HG03558 (cell line): ENCODE data around the gene SLC35F3.
"Not testable (repeated sequence)": the region's sequence is repeated elsewhere in the genome, so short reads cannot be mapped to it uniquely, and the experiment has no call there.

Experiments
- ATAC-seq: cut with Tn5 transposase; IDR thresholded peaks from one replicate; pipeline ENCODE4 v1.9.1; 2021; ENCODE audit warnings: moderate number of reproducible peaks; ENCODE audit not compliant: unreplicated experiment; ENCODE audit errors: extremely low read depth

SLC35F3 gene

DNA sequence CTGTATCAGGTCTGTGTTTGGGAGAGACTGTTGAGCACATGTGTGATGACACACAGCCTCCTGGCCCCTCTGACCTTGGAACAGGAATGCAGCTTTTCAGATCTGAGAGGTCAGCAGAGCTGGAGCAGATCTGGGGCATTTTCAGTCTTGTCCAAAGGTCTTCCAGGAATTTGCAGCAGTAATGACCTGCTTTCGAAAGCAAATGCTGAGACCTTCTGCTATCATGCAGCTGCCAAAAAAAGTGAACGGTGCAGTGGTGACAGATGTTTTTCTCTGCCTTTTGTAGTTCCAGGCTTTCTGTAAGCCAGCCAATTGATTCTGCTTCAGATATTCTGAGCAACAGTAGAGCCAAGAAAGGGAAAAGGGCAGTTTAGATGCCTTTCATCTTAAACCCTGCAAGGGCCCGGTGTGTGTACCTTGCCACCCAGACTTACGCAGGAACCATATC lies 331.0 kb downstream of the SLC35F3 start:
- ATAC-seq, result no peak

DNA sequence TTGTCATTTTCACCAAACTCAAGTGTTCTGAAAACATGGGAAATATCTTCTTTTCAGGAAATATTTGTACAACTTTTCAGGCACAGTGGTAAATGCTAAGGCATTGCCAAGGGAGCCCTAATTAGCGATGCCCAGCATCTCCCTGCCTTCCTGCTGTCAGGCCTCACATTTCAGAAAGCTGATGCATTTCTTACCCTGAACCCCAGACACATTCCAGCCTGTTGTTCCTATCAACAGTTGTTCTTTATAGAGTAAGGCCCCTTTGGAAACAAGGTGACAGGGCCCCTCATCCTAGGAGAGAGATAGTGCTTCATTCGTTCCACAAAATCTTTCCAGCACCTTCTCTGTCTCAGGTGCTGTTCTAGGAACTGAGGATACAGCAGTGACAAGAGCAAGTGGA lies 332.9 kb downstream of the SLC35F3 start:
- ATAC-seq, result no peak

DNA sequence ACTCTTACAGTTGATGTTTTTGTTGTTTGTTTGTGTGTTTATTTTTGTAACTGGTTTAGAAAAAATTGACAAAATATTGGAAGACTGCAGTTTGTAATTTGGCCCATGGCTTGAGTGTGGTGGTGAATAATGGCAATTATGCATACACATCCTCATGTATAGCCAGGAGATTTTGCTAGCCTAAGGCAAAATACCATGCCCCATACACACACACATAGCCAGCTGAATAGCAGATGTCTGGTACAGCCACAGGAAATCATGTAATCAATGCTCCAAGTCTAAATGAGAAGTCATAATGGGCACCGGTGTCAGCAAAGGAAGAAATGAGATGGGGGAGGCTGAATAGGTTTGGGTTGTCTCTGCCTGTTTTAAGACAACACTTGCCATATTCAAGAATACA lies 333.6 kb downstream of the SLC35F3 start:
- ATAC-seq, result no peak

DNA sequence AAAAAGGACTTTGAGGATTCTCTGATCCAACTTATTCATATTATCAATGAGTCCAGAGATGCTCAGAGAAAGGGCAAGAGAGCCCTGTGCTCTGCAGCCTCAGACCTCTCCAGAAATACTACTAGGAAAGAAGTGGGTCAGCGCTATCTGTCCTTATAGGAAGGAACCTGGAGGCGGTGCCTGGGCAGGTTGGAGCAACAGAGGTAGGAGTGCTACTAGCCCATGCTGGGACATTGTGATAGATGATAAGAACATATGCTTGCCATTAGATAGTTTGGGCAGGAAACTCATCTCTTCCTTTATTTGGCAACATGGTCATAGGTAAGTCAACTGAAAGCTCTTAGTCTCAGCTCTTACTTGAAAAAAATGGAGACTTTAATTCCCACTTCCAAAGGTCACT lies 335.0 kb downstream of the SLC35F3 start:
- ATAC-seq, result no peak

DNA sequence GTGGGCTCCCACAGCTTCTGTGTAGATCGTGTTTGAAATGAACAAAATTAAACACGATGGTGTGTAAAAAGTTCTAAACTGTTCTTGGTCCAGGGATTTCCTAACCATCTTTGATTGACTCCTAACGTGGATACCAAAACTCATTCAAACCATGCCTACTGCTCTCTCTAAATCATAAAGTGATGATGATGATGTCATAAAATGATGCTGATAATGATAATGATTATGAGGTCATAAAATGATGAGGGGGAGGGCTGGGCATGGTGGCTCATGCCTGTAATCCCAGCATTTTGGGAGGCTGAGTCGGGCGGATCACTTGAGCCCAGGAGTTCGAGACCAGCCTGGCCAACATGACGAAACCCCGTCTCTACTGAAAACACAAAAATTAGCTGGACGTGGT lies 335.5 kb downstream of the SLC35F3 start:
- ATAC-seq, result no peak

DNA sequence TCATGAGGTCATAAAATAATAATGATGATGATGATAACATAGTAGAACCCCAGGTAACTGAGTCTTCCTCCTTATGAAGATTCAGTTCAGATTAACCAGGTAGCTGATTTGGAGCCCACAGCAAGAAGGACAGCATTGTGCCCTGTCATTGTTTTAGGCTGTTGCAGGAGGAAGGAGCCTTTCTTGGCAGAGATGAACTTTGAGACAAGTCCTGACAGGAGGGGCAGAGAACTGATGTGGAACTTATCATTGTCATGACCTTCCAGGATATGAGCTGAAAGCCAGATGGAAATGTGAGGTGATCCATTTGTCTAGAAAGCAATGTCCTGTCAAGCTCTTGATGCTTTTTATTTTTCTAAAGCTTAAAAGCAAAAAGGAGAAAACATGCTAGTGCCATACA lies 336.2 kb downstream of the SLC35F3 start:
- no peak for ATAC-seq

DNA sequence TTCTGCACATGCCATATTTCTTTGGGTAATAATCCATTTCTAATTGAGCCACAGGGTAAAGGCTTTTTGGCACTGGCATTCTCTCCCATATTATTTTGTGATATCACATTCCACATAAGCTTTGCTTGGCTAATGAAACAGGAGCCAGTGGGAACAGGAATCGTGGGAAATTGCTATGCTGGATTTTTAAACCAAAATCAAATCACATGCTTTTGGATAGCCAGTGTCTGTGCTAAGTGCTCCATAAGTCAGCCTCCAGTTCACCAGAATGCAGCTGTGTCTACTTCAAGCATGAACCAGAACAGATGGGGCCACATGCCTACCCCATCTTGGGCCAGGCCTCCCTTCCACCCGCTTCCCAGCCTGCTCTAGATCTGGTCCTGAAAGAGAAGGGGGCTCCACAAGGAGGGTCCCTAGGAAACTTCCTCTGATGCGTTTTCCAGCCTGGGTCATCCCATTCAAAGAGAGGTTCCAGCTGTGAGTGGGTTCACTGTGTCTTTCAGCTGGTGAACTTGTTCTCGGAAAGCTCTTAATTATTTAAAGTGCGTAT lies 337.5 kb downstream of the SLC35F3 start:
- ATAC-seq, result no peak

DNA sequence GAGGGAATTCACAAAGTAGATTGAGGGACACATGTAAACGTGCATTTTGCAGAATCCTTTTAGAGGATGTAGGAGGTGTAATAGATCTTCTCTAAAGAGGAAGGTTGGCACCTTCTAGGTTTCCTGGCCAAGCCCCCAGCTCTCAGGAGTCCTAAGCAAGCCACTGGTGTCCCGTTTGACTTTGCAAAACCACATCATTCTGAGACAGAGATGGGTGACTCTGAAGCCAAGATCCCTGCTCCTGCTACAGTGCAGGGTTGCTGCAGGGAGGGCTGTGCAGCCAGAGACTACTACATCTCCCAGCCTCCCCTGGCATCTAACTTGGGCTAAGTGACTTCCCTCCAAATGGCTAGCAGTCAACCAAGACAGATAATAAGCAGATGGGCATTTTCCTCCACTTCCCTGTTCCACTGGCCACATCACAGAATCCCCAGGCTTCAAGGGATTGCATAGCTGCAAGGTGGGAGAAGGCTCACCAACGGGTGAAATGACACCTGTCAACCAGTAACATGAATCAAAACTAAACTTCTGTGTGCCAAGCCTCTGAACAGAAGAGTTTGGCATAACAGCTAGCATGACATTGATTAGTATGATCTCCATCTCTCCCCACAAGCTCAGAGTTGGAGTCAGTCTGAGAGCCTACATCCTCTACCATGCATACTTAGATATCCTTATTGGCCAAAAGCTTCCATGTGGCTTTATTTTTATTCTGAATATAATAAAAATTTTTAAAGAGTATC lies 339.2 kb downstream of the SLC35F3 start:
- no peak for ATAC-seq

DNA sequence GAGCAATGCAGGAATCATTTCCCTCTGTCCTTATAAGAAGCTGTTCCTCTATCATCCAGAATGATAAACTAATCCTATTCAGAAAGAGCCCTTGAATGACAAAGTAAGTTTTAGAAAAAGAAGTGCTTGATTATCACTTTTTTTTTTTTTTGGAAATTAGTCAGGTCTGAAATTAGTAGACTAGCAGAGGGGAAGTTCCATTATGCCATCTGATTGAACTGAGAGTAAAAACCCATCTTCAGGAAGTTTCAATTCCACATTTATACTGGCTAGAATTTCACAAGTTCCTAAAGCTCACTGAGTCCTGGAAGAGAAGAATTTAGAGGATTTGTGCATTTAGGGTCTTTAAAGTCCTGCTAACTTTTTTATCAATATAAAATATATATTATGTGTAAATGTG lies 340.0 kb downstream of the SLC35F3 start:
- no peak for ATAC-seq

DNA sequence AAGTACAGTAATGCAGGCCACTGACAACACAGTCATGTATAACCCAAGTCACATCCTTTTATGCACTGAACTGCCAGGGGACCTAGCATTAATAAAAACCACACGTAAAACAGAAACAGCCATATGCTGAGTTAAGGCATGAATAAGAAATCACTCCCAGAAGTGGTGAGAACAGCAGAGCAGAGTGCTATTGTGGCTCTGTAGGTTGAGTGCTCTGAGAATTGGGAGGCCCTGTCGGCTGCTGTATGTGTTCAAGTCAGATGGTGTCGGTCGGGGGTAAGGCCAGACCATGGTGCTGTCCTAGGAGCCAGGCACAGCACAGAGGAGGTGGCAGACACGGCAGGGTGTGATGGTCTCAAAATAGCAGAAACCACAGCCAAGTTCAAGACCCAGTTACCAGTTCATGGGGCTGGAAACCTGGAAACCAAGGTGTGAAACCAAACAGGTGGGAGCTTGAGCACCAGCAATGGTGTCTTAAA lies 342.2 kb downstream of the SLC35F3 start:
- ATAC-seq, result peak; percentile 92

DNA sequence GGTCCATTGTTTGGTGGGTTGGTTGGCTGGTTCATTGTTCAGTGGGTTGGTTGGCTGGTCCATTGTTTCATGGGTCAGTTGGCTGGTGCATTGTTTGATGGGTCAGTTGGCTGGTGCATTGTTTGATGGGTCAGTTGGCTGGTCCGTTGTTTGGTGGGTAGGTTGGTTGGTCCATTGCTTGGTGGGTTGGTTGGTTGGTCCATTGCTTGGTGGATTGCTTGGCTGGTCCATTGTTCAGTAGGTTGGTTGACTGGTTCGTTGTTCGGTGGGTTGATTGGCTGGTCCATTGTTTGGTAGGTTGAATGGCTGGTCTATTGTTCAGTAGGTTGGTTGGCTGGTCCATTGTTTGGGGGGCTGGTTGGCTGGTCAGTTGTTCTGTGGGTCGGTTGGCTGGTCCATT lies 343.3 kb downstream of the SLC35F3 start:
- ATAC-seq, result not testable (repeated sequence)

DNA sequence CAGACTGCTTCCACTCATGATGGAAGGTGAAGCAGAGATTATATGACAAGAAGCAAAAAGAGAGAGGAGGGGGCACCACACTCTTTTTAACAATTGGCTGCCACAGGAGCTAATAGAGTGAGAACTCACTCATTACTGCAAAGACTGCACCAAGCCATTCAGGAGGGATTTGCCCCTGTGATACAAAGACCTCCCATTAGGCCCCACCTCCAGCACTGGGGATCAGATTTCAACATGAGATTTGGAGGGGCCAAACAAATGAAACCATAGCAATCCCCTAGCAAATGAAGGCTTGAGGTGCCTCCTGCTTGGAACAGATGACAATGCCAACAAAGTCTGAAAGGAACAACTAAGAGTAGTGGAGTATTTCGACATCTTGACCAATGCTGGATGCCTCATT lies 346.3 kb downstream of the SLC35F3 start:
- no peak for ATAC-seq

DNA sequence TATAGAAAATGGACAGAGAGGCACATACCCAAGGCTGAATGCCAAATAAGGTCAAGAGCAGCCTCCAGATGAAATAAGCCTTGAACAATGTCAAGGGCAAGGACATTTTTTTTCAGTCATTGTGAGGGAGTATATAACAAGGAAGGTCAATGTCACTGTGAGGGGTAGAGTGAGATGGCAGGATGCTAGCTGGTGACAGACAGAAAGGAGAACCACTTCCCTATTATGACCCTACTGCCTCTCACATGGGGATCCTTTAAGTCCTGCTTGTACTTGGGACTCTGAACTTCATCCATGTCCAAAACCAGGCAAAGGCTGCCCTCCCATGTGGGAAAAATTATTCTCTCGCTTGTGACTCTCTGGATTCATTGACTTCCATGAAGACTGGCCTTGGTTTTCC lies 349.3 kb downstream of the SLC35F3 start:
- ATAC-seq, result no peak

DNA sequence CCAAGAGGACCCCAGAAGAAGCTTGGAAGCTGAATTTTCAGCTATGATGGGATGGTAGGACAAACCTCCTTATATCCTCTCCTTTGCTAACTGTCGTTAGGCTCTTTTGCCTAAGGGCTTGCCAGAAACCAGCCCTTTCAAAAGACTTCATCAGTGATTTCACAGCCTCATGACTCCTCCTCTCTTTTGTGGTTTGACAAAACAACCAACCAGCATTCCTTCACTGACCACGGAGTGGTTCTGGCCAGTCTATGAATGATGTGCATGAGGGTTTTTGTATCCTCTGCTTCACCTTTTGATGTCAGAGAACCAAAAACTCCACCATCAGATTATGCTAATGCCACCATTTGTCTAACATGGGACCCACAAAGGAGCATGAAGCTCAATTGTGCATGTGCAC lies 351.9 kb downstream of the SLC35F3 start:
- ATAC-seq, result no peak

DNA sequence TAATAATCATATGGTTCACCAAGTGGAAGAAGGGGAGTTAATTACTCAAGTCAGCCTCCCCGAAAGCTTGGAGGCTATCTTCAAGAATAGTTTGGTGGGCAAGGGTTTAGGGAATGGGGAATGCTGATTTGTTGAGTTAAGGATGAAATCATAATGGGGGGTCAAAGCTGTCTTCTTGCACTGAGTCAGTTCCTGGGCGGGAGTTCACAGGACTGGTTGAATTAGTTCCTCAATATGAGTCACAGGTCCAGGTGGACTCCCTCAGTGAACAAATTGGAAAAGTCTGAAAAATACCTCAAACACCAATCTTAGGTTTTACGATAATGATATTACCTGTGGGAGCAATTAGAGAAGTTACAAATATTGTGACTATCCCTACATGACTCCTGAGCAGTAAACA lies 353.6 kb downstream of the SLC35F3 start:
- no peak for ATAC-seq

DNA sequence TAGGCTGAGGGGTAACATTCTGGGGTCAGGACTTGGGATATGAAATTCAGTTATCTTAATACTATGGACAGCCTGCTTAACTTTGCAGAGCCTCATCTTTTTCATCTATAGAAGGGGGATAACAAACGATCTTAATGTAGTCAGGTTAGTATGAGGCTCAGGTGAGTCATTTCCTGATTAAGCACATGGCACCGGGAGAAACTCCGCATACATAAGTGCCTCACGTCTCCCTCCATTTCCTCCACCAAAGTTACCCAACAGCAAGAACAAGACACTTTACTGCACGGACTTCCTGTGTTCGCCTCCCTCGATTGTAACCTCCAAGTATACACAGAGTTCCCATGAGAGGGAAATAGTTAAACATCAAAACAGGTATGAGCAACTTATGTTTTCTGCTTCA lies 356.1 kb downstream of the SLC35F3 start:
- no peak for ATAC-seq

DNA sequence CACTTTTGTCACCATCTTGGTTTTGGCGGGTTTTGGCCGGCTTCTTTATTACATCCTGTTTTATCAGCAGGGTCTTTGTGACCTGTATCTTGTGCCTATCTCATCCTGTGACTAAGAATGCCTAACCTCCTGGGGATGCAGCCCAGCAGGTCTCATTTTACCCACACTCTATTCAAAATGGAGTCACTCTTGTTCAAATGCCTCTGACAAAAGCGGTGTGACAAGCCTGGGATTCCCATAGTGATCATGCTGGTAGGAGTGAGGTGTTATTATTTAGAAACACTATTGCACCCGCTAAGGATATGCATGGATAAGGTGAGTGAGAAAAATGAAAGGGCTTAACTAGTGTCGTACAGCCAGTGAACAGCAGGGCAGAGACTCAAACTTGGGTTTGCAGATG lies 357.1 kb downstream of the SLC35F3 start:
- no peak for ATAC-seq

DNA sequence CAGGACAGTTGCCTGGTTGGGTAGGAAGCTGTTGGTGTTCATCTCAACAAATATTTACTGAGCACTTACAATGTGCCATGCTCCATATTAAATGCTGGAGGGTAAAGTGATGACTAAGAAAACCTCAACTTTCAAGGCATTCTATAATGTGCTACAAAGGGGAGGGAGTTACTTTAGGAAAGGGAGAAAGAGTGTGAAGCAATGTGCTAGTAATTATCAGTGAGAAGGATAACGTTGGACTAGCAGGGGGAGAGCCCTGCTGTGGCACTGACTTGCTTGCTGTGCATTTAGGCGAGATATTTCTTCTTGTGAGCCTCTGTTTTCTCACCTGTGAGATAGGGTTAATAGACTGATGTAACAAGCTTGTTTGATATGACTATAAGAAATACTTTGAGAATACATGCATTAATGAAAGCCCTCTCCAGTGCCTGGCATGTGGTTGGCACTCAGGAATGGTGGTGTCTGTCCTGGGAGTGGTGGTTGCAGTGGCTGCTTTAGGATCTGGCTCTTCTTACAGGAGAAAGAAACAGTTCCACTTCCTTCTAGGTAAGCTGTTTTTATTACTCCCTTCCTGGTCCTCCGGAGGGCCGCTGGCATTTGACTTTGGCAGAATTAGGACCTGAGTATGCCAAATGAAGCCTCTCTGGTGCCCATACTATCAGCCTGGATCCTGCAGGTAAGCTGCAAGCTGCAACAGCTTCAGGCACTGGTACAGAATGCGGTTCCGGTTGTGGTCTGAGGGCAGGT lies 357.7 kb downstream of the SLC35F3 start:
- ATAC-seq, result no peak

DNA sequence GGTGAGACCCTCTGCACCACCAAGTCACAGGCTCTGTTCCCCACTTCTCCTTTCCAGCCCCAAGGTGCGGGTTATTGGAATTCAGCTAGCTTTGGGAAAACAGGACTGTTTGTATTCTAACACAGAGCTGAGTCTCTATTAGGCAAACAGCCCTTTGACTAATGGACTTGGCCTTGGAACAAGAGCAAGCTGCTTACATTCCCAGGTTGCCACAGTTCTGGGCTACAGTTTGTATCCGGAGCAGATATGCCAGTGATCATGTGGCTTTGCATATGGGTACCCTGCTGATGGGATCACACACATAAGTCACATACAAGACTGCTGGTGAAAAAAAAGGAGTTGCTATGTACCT lies 358.3 kb downstream of the SLC35F3 start:
- ATAC-seq, result no peak

DNA sequence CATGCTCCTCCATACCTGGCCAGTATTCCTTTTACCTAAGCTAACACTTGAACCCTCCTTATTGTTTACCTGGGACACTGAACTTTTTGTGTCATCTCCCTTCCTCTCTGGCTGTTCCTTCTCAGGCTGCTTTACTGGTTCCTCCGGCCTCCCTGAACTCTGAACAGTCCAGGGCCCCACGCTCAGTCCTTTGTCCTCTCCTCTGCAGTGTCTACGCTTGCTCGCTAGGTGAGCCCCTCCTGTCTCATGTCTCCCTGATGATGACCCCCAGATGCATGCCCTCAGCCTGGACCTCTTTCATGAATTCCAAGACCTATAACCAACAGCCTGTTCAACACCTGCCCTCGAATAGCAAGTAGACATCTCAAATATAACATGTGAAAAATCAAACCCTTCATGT lies 360.4 kb downstream of the SLC35F3 start:
- ATAC-seq, result no peak

DNA sequence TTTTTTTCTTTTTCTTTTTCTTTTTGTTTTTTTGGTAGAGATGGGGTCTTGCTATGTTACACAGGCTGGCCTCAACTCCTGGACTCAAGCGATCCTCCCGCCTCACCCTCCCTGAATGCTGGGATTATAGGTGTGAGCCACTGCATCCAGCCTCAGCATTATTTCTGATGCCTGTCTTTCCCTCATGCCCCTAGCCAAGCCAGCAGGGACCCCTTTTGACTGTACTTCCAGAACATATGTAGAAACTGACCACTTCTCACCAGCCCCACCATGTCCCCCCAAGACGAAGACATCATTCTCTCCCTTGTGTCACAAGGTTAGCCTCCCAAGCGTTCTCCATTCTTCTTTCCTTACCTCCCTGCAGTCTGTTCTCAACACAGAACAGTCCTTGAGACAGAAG lies 360.8 kb downstream of the SLC35F3 start:
- no peak for ATAC-seq

DNA sequence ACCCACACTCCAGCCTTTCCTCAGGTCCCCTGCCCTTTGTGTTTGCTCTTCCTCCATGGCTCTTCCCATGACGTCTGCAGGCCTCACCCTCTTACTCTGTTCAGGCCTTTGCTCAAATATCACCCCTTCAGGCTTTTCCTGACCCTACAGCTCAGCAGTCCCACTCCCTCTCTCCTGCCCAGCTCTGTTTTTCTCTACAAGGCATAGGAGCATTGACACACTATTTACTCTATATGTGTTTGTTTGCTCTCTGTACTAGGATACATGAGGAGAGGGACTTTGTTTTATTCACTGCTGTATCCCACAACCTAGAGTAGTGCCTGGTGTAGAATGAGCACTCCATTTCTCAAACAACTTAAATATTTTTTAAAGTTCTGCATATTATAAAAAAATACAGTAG lies 361.4 kb downstream of the SLC35F3 start:
- ATAC-seq, result no peak
